HG02938 (cell line): ENCODE measurements around the gene FAM20A.
"Not testable (repeated sequence)": the region's sequence is repeated elsewhere in the genome, so short reads cannot be mapped to it uniquely, and the experiment has no call there.

Experiments
- ATAC-seq: cut with Tn5 transposase; IDR thresholded peaks from one replicate; pipeline ENCODE4 v1.9.1; 2021; ENCODE audit warnings: mild to moderate bottlenecking, moderate library complexity; ENCODE audit not compliant: unreplicated experiment

The FAM20A gene

GRCh38 chr17:68533887-68534694, 67.1 kb downstream of the FAM20A start:
- no peak for ATAC-seq

GRCh38 chr17:68532826-68533225, 68.3 kb downstream of the FAM20A start:
- no peak for ATAC-seq

- ATAC-seq, result no peak
Measured at GRCh38 chr17:68531252-68531651, 69.9 kb downstream of the FAM20A start.

GRCh38 chr17:68527314-68527713, 73.9 kb downstream of the FAM20A start:
- no peak for ATAC-seq

GRCh38 chr17:68526548-68526947, 74.6 kb downstream of the FAM20A start:
- no peak for ATAC-seq

- no peak for ATAC-seq
Measured at GRCh38 chr17:68522266-68522665, 78.9 kb downstream of the FAM20A start.

GRCh38 chr17:68519911-68520310, 81.3 kb downstream of the FAM20A start:
- no peak for ATAC-seq

GRCh38 chr17:68519051-68519450, 82.1 kb downstream of the FAM20A start:
- ATAC-seq, result not testable (repeated sequence)

GRCh38 chr17:68518063-68518815, 82.9 kb downstream of the FAM20A start:
- ATAC-seq, result no peak

- ATAC-seq, result not testable (repeated sequence)
Measured at GRCh38 chr17:68517605-68518004, 83.6 kb downstream of the FAM20A start.

- no peak for ATAC-seq
Measured at GRCh38 chr17:68516732-68517131, 84.4 kb downstream of the FAM20A start.

GRCh38 chr17:68514831-68515635, 86.1 kb downstream of the FAM20A start:
- no peak for ATAC-seq

- no peak for ATAC-seq
Measured at GRCh38 chr17:68513932-68514331, 87.2 kb downstream of the FAM20A start.

- ATAC-seq, result no peak
Measured at GRCh38 chr17:68512960-68513474, 88.2 kb downstream of the FAM20A start.

- peak; percentile 90 for ATAC-seq
Measured at GRCh38 chr17:68512247-68512959, 88.8 kb downstream of the FAM20A start, which contains the start of gene PRKAR1A. PRKAR1A (plus strand) TSS chr17:68512430; CDS start chr17:68515400, 2,970 bp downstream.

- peak; percentile 36 for ATAC-seq
Measured at GRCh38 chr17:68511671-68512246, 89.4 kb downstream of the FAM20A start.

- ATAC-seq, result no peak
Measured at GRCh38 chr17:68511254-68511670, 89.9 kb downstream of the FAM20A start.

- ATAC-seq, result no peak
Measured at GRCh38 chr17:68509141-68510057, 91.8 kb downstream of the FAM20A start.

GRCh38 chr17:68507576-68507975, 93.6 kb downstream of the FAM20A start:
- ATAC-seq, result no peak
